Esophagus muscularis mucosa (tissue), 4 donors: ENCODE data around the gene POU2AF3. TPM values are rescaled to one million over a fixed set of nuclear protein-coding genes. Genes with fewer than 3 reads are reported as not detected.

Experiments used
- DNase-seq: peaks from one replicate; pipeline ENCODE4 v3.0.0-alpha.2; 2017; ENCODE audit errors: extremely low spot score
- H3K27ac ChIP-seq, 4 donors: fragments of 200-600 bp; sonication (generic); replicated peaks in 1 of 4; 1 replicate in 3 of 4; 2 replicates in 1 of 4; pipeline ENCODE4 v1.5.1; 2016 to 2019; ENCODE audit warnings: mild to moderate bottlenecking in 1 of 4
- H3K27me3 ChIP-seq, 4 donors: fragments of 200-600 bp; sonication (generic); one replicate each; pipeline versions ENCODE4 v1.5.1 to v1.6.0; 2016 to 2019
- H3K36me3 ChIP-seq, 4 donors: fragments of 200-600 bp; sonication (generic); one replicate each; pipeline ENCODE4 v1.5.1; 2016 to 2019
- H3K4me1 ChIP-seq, 4 donors: fragments of 200-600 bp; sonication (generic); one replicate each; pipeline ENCODE4 v1.5.1; 2016 to 2019
- H3K4me3 ChIP-seq, 4 donors: fragments of 200-600 bp; sonication (generic); 1 replicate in 2 of 4; 2 replicates in 2 of 4; pipeline ENCODE4 v1.5.1; 2016 to 2019; ENCODE audit warnings: mild to moderate bottlenecking in 4 of 4, moderate library complexity in 1 of 4
- H3K9me3 ChIP-seq, 4 donors: fragments of 200-600 bp; sonication (generic); 1 replicate in 3 of 4; 2 replicates in 1 of 4; pipeline ENCODE4 v1.5.1; 2016 to 2019
- EP300 ChIP-seq: sonication (generic); formaldehyde crosslinking; IDR thresholded peaks from one replicate; pipeline ENCODE4 v1.6.1; 2017; ENCODE audit warnings: antibody characterized with exemption
- POLR2A ChIP-seq: fragments of 450-650 bp; IDR thresholded peaks from one replicate; pipeline ENCODE4 v1.6.1; 2017; ENCODE audit warnings: antibody characterized with exemption, moderate library complexity, mild to moderate bottlenecking, low read depth
- POLR2AphosphoS5 ChIP-seq, 2 donors: sonication (generic); formaldehyde crosslinking; IDR thresholded peaks; one replicate each; pipeline ENCODE4 v1.6.1; 2017; ENCODE audit warnings: antibody characterized with exemption in 2 of 2
- WGBS: methylation state at CpG from one replicate; pipeline ENCODE4 v1.1.5; 2018; 5-methylcytosine and 5-hydroxymethylcytosine counted together
- intact Hi-C: fragments of 100-400 bp; cut with DNase I; formaldehyde crosslinking; loops from one replicate; pipeline ENCODE4 v1.15.1; 2023
- total RNA-seq, 4 donors: library from RNA; depleted of rRNA; stranded (reverse); fragments of >200 nt; gene quantifications; one replicate each; pipeline versions ENCODE4 v1.1.0 to v1.2.1, GENCODE V29; 2016
- TF ChIP-seq, protein P1 (sequence below), 3 experiments: fragments of 200-600 bp in 2 of 3; fragments of 450-650 bp in 1 of 3; sonication (generic) in 2 of 3; IDR thresholded peaks; one replicate each; pipeline ENCODE4 v1.5.1; 2017 to 2019; ENCODE audit warnings: antibody characterized with exemption in 3 of 3, mild to moderate bottlenecking in 2 of 3, moderate library complexity in 1 of 3

Gene POU2AF3
- total RNA-seq, 4 donors from 2014 or later, result 0.99 to 2.9 (median 2.2) TPM; not detected in 1

DNA sequence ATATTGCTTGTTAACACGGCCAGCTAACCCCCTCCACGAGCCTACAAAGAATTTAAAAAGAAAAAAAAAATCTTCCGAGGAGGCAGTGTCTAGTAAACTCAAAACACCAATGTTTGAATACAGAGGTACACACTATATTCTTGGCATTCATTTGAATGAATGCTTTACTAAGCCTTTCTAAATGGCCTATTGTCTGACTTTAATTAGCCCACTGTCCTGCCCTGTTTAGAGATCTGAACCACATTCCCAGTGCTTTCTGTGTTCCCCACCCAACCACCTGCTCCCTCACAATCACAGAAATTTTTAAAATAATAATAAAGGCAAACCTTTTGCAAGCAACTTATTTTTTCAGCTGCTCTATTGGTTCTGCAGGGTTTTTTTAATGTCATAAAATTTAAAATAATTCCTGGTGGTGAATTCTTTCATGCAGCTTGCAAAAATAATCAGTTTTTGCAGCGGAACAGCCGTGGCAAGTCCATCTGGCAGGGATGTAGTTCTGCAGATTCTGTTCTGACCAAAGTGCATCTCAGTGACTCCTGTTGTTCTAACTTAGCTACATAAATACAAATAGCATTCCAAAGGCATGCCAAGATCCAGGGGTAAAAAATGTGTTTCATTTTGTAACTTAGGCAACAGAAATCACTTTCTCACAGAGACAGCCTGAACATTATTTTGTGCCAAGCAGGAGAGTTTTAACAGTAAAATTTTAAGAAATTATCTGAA lies 29.0 kb upstream of the POU2AF3 start:
- DNase-seq, result peak; percentile 14
- H3K4me3 ChIP-seq, result no peak overlapping the region
- WGBS, result 67% methylated on average over 5 of the region's 5 CpGs
- no peaks in the 10 kb centered on the region for H3K27me3 ChIP-seq
- no peaks in the 10 kb centered on the region for H3K36me3 ChIP-seq
- TF ChIP-seq EP300 (no peak), POLR2A (no peak), POLR2AphosphoS5 (IDR thresholded peaks at IDR 0.05) (no peak)
- TF ChIP-seq, protein P1, sequence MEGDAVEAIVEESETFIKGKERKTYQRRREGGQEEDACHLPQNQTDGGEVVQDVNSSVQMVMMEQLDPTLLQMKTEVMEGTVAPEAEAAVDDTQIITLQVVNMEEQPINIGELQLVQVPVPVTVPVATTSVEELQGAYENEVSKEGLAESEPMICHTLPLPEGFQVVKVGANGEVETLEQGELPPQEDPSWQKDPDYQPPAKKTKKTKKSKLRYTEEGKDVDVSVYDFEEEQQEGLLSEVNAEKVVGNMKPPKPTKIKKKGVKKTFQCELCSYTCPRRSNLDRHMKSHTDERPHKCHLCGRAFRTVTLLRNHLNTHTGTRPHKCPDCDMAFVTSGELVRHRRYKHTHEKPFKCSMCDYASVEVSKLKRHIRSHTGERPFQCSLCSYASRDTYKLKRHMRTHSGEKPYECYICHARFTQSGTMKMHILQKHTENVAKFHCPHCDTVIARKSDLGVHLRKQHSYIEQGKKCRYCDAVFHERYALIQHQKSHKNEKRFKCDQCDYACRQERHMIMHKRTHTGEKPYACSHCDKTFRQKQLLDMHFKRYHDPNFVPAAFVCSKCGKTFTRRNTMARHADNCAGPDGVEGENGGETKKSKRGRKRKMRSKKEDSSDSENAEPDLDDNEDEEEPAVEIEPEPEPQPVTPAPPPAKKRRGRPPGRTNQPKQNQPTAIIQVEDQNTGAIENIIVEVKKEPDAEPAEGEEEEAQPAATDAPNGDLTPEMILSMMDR (IDR thresholded peaks at IDR 0.05), result no peak
- intact Hi-C loops, result no loop called here
- H3K27ac ChIP-seq, result no peak overlapping the region
- H3K9me3 ChIP-seq, result no peaks in the 10 kb centered on the region
- peaks cover 0 to 6% (median 0%) of the 10 kb centered on the region in 4 donors for H3K4me1 ChIP-seq

DNA sequence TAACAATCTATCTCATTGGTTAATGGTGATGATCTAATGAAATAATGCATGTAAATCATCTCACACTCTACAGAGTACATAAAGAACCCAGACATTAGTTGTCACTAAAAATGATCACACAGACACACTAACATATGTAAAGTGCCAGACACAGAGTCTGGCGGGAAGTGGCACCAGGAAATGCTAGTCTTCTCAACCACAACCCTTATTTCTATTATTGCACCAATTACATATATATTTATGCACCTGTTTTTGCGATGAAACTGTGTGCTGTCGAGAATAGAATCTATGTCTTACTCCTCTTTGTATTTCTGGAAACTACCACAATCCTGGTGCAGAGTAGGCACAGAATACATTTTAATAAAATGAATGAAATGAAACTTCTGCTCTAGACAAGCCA lies 25.9 kb upstream of the POU2AF3 start:
- TF ChIP-seq POLR2A (no peak), POLR2AphosphoS5 (IDR thresholded peaks at IDR 0.05) (no peak), EP300 (no peak)
- TF ChIP-seq, protein P1 (IDR thresholded peaks at IDR 0.05), result no peak
- Histone ChIP-seq H3K27ac (no peak overlapping the region), H3K27me3 (no peaks in the 10 kb centered on the region), H3K4me3 (no peak overlapping the region), H3K36me3 (no peaks in the 10 kb centered on the region), H3K9me3 (no peaks in the 10 kb centered on the region), H3K4me1 (peaks cover 0 to 6% (median 0%) of the 10 kb centered on the region in 4 donors)
- 78% methylated on average over 3 of the region's 3 CpGs for WGBS
- intact Hi-C loops, result no loop called here
- DNase-seq, result no peak

DNA sequence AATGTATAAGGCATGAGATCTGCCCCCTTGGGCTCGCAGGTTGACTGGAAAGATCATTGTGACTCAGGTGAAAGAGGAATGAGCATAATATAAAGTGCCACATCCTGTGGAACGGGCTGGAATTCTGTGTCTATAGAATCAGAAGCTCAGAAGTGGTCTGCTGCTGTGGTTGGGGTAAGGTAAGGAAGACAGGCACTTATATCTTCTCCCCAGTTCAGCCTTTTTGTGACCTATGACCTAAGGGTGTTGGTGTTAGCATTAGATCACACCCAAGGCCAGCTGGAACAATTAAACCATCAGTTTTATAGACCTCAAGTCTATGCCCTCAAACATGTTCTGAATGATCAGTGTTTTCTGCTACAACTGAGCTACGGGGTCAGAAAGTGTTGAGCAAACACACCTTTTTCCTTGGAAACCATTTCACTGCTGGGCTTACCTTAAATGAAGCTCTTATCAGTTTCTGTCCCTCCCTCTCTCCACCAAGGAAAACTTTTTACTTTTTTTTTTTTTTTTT lies 15.7 kb upstream of the POU2AF3 start:
- Histone ChIP-seq H3K27ac (no peak overlapping the region), H3K4me1 (peaks cover 0 to 23% (median 13%) of the 10 kb centered on the region in 4 donors), H3K9me3 (no peaks in the 10 kb centered on the region), H3K27me3 (no peaks in the 10 kb centered on the region), H3K4me3 (no peak overlapping the region), H3K36me3 (no peaks in the 10 kb centered on the region)
- 71% methylated on average over 3 of the region's 3 CpGs for WGBS
- intact Hi-C loops, result loop anchor here (1.0 to 2.0 kb wide), 2 partner anchors 140 to 164 kb away; no protein-coding TSS in a partner anchor
- no peak for DNase-seq
- TF ChIP-seq POLR2A (no peak), EP300 (no peak), POLR2AphosphoS5 (IDR thresholded peaks at IDR 0.05) (no peak)
- TF ChIP-seq, protein P1 (IDR thresholded peaks at IDR 0.05), result no peak

DNA sequence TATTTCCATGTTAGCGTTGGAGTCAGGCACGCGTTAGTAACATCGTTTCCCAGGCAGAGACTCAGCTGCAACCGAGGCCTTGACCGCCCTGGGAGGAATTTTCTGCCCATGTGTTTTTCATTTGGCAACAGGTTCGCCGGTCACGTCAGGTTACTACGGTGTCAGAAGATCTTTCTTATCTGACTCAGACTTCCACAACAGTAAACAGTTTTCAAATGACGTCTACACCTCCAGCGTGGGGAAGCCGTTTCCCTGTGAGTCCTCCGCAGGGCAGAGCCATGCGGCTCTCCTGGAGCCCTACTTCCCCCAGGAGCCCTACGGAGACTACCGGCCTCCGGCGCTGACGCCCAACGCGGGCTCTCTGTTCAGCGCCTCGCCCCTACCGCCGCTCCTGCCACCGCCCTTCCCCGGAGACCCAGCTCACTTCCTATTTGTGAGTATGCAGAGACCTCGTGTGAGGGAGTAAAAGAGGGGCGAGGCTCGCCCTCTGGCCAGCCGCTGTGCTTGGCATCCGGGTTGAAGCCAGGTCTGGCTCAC lies 14.3 kb upstream of the POU2AF3 start:
- Histone ChIP-seq H3K4me1 (peaks cover 0 to 23% (median 13%) of the 10 kb centered on the region in 4 donors), H3K4me3 (peak overlapping the region in 1 of 4 donors; percentile 13), H3K27me3 (no peaks in the 10 kb centered on the region), H3K36me3 (no peaks in the 10 kb centered on the region), H3K27ac (no peak overlapping the region), H3K9me3 (no peaks in the 10 kb centered on the region)
- intact Hi-C loops, result loop anchor here (1.0 to 2.0 kb wide), 2 partner anchors 139 to 162 kb away; no protein-coding TSS in a partner anchor
- DNase-seq, result peak; percentile 89
- TF ChIP-seq EP300 (no peak), POLR2A (no peak), POLR2AphosphoS5 (IDR thresholded peaks at IDR 0.05) (no peak)
- TF ChIP-seq, protein P1 (IDR thresholded peaks at IDR 0.05), result no peak
- WGBS, result 72% methylated on average over 30 of the region's 33 CpGs
